GM18951 (cell line): Measurements from ENCODE around the gene RASGRF2.

Source experiments
- POLR2A ChIP-seq: IDR thresholded peaks from 4 replicates; pipeline ENCODE4 v1.6.1; 2011; ENCODE audit warnings: mild to moderate bottlenecking; ENCODE audit not compliant: insufficient read length, insufficient read depth; ENCODE audit errors: extremely low read depth
- in situ Hi-C: fragments of 300-500 bp; cut with MboI; formaldehyde crosslinking; loops from one replicate; pipeline ENCODE4 v1.12.0; 2022; ENCODE audit warnings: low sequenced_read_pairs, mixed read lengths, inconsistent platforms; ENCODE audit not compliant: unreplicated experiment

RASGRF2 gene, protein sequence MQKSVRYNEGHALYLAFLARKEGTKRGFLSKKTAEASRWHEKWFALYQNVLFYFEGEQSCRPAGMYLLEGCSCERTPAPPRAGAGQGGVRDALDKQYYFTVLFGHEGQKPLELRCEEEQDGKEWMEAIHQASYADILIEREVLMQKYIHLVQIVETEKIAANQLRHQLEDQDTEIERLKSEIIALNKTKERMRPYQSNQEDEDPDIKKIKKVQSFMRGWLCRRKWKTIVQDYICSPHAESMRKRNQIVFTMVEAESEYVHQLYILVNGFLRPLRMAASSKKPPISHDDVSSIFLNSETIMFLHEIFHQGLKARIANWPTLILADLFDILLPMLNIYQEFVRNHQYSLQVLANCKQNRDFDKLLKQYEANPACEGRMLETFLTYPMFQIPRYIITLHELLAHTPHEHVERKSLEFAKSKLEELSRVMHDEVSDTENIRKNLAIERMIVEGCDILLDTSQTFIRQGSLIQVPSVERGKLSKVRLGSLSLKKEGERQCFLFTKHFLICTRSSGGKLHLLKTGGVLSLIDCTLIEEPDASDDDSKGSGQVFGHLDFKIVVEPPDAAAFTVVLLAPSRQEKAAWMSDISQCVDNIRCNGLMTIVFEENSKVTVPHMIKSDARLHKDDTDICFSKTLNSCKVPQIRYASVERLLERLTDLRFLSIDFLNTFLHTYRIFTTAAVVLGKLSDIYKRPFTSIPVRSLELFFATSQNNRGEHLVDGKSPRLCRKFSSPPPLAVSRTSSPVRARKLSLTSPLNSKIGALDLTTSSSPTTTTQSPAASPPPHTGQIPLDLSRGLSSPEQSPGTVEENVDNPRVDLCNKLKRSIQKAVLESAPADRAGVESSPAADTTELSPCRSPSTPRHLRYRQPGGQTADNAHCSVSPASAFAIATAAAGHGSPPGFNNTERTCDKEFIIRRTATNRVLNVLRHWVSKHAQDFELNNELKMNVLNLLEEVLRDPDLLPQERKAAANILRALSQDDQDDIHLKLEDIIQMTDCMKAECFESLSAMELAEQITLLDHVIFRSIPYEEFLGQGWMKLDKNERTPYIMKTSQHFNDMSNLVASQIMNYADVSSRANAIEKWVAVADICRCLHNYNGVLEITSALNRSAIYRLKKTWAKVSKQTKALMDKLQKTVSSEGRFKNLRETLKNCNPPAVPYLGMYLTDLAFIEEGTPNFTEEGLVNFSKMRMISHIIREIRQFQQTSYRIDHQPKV (N-terminal part only)

DNA sequence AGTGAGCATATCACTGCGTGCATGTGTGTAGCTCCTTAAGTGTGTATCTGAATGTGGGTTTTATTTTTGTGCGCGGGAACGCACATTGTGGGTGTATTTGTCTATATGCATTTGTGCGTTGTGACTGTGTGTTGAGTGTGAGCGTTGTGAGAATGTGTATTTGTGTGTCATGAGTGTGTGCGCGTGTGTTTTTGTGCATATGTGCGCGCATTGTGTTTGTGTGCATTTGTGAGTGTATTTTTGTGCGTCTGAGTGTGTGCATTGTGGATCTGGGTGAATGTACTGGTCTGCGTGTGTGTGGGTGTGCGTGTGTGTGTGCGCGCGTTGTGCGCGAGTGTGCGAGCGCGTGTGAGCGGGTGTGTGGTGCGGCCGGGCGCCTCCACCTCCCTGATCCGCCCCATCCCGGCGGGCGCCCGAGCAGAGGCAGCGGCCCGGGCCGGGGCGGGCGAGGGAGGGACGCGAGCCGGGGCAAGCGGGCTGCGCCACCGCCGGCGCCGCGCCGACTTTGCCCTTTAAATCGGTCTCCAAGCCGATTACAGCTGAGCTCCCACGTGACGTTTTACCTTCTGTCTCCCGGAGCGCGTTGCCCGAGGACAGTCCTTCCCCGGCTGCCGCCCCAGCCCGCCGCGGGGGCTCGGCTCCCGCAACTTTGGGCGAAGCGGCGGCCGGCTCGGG is at the start of gene RASGRF2:
RASGRF2 (plus strand) TSS at position 596 of the 675 bp plus-strand sequence. CDS start 376 bp downstream, outside the sequence.
- no peak for TF ChIP-seq POLR2A
- in situ Hi-C loops, result no loop called here

DNA sequence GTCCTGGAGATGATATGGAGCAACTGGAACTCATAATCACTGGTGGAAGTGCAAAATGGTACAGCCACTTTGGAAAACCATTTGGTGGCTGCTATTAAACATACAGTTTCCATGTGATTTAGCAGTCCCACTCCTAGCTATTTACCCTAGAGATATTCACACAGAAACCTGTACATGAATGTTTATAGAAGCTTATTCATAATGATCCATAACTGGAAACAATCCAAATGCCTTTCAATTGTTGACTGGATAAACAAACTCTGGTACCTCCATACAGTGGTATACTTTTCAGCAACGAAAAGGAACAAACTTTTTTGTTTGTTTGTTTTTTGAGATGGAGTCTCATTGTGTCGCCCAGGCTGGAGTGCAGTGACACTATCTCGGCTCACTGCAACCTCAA is 47.7 kb upstream of the RASGRF2 start:
- no peak for TF ChIP-seq POLR2A
- in situ Hi-C loops, result no loop called here

DNA sequence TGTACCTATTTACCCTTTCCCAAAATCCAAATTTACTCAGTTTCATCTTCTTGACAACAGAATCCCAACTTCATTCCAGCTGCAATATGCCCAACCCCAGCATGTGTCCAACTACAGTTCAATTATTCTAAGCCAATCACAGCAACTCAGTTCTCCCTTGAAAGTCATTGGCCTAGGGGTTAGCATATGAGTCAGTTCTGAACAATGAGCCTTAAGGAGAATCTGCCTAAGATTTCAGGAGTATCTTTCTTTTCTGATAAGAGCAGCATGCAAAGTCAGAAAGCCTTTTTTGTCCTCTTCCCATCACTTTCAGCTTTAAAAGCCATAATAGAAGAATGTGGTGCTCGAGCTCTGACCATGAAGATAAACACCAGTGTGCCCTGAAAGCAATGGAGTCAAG is 44.4 kb upstream of the RASGRF2 start:
- in situ Hi-C loops, result no loop called here
- no peak for TF ChIP-seq POLR2A

DNA sequence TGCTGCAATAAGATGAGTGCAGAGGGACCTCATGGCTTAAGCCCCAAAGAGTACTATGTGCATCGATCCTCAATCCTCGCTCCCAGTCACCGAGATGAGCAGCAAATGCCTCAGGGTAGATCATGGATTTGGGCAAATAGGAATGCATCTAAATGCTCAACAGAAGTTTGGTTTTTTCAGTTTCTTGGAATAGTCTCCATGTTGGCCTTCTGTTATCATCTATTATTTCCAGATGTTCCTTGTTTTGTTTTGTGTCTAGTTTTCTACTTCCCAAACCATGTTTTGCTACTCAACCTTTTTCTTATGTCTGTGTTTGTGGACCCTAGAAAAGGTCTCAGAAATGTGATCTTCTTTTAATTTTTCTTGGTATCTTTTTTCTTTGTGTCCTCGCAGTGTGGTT is 43.5 kb upstream of the RASGRF2 start:
- no peak for TF ChIP-seq POLR2A
- in situ Hi-C loops, result no loop called here

DNA sequence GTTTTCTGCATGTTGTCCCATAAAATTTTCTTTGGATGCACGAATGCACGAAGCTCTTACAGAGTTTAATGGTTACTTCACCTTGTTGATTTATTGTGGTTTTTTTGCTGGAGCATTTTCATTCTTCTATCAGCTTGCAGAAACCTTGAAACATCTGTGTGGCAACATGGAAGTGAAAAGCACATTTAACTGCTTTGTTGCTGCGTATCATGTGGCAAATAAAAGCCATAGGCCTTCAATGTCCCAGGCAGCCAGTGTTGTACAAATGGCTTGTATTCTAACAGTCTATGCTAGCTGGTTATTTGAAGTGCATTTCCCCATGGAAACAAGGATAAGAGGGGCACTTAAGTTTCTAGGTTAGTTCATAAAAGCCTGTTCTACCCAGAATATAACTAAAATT is 42.5 kb upstream of the RASGRF2 start:
- in situ Hi-C loops, result no loop called here
- TF ChIP-seq POLR2A, result no peak

DNA sequence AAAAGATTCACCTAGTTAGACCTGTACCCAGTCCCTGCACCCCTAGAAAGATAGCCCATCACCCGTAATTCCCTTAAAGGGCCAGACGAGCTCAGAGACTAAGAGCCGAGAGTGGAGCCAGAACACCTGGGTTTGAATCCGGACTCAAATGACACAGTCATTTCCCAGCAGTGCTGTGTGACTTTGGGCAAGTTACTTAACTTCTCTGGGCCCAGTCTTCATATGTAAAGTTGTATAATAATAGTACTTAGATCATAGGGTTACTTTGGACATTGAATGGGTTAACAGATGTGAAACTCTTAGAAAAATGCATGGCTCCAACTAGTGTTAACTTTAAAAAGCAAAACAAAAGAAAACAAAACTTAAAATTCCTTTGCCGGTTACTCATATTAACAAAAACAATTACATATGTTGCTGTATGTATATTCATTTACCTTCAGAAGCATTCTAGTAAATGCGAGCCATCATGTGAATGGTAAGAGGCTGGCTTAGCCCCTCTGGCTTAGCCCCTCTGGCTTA is 40.4 kb upstream of the RASGRF2 start:
- no peak for TF ChIP-seq POLR2A
- in situ Hi-C loops, result no loop called here

DNA sequence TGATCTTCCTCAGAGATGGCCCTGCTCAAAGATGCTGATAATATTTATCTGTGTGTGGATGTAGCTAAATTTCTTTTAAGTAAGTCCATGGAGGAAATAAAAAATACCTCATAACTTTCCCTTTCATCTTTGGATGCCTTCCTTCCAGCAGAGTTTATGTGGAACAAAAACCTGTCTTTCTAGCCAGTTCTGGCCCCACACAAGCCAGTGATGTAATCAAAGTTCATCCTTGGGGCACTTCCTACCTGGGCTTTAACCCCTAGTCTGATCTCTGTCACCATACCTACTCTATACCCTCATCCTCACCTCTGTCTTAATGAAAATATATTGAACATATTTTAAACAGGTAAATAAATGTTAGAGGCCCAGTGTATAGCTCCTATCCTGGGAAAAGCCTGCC is 39.8 kb upstream of the RASGRF2 start:
- TF ChIP-seq POLR2A, result no peak
- in situ Hi-C loops, result no loop called here

DNA sequence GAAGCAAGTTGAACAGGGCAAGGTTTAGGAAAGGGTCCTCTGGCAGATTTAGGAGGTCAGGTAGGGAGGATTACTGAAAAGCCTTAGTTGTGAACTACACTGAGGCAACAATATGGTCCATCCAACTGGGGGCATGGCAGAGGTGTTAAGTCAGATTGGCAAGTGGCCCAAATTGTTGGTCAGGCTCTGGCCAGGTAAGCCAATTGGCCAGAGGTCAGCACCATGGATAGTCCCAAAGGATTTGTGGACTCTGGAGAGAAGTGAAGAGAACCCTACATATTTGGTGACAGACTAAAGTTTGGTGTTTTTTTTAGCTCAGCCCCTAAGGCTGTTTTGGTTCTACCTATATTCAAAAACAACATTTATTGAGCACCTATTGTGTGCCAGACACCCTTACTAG is 39.1 kb upstream of the RASGRF2 start:
- in situ Hi-C loops, result no loop called here
- TF ChIP-seq POLR2A, result no peak

DNA sequence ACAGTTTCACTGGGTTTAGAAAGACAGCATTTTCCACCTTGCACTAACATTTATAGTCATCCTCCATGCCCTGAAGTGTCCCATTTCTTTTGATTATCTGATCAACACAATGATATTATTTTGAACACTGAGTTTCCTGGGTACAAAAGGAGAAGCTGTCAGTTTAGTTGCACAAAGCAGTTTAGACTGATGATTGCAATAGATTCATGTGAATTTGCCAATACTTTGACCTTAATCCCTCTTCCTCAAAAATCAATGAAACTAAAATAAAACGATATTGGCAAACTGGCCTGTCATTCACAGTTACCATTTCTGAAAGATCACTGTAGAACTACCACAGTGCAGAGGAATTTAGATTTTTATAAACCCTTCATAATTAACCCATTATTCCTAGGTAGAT is 34.2 kb upstream of the RASGRF2 start:
- in situ Hi-C loops, result no loop called here
- no peak for TF ChIP-seq POLR2A

DNA sequence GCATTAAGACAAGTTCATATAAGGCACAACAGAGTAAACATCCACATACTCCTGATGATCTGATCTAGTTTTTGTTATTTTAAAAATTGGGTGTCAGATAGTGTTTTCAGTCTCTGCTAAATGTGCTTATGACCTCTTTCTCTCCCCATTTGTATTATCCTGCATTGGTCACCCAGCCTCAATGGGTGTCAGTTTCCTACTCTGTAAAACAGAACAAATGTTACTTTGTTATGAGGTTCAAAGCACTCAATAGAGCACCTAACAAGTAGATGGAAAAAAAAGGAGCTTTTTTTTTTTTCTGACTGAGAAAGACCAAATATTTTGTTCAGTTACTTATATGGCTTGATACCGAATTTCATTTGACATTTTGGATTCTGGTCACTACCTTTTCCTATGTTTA is 33.6 kb upstream of the RASGRF2 start:
- TF ChIP-seq POLR2A, result no peak
- in situ Hi-C loops, result no loop called here

DNA sequence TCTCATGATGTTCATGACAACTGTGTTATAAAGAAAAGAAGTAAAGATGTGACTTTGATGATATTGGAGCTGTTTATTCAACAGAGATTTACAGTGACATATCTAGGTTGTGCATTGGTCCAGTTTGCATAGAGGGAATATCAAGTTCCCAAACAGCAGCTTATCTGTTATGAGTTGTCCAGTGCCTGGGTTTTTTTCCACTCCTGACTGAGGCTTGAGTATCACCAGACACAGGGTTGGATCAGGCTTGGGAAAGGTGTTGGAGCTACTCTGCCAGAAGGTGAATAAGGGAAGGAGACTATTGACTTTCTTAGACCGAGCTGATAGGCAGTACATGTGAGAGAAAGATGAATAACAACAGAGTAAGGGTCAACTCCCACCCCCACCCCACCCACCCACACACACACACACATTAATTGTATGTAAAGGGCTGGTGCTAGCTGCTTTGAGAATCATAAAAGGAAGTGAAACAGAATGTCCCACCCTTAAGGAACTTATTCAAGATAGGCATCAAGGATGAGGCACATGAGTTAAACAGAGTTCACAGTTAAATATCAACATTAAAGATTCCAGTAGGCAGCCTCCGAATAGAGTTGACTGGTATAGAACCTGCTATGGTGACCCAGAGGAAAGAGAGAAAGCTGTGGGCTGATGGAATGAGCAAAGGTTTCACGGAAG is 33.0 kb upstream of the RASGRF2 start:
- in situ Hi-C loops, result no loop called here
- no peak for TF ChIP-seq POLR2A

DNA sequence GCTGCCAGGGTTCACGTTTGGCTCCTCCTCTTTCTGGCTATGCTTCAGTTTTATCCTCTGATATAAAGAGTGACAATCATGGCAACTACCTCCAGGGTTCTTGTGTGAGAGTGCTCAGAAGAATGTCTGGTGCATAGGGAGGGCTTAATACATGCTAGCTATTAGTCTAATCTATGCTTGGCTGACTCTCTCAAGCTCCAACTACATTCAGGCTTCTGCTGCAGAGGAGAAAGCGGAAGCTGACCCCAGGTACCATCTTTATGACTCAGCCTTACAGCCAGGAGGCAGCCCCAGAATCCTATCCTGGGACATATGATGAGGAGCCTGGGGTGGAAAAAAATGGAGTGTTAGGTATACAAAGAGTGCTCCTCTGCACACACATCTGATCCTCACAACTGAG is 32.1 kb upstream of the RASGRF2 start:
- TF ChIP-seq POLR2A, result no peak
- in situ Hi-C loops, result no loop called here
